HepG2 (cell line): ENCODE measurements around the gene HIPK2. TPM values are rescaled to one million over a fixed set of nuclear protein-coding genes. Genes with fewer than 3 reads are reported as not detected.

Experiments
- ATAC-seq: fragments of 200-7000 bp; cut with Tn5 transposase; 3 replicates; pipeline ENCODE4 v1.9.1; 2020; ENCODE audit warnings: mild to moderate bottlenecking, moderate library complexity
- BruUV-seq: library from RNA; stranded (reverse); fragments of 400-500 nt; replicated peaks from 2 replicates; lab custom pipeline; 2021; lab: Mats Ljungman, UMichigan
- CTCF ChIA-PET: fragments of 300-600 bp; formaldehyde crosslinking; extraction: SDS; loops from one replicate; lab custom pipeline; 2021; ENCODE audit warnings: low total read pairs, inconsistent platforms, low intra/inter-chr PET ratio; lab: Yijun Ruan, JAX
- POLR2A ChIA-PET: fragments of 350-600 bp; sonication (Branson Sonifier 250); formaldehyde crosslinking; loops from one replicate; lab custom pipeline; 2020; ENCODE audit warnings: antibody characterized with exemption, inconsistent platforms; lab: Yijun Ruan, JAX
- DNase-seq: peaks from one replicate; pipeline ENCODE4 v3.0.0-alpha.2; 2015; ENCODE audit warnings: low spot score
- FAIRE-seq: peaks from 3 replicates; lab custom pipeline; 2011; peaks lifted over from hg19 to GRCh38; lab: Jason Lieb, UNC
- H2AFZ ChIP-seq: one replicate; pipeline ENCODE4 v1.6.1; 2011; ENCODE audit warnings: low read length, inconsistent platforms
- H3K27ac ChIP-seq: fragments of 300-600 bp; 3 replicates; pipeline ENCODE4 v1.8.0; 2011; ENCODE audit warnings: mixed run types, mild to moderate bottlenecking, mixed read lengths, low read length, inconsistent platforms; ENCODE audit not compliant: insufficient read depth; ENCODE audit errors: extremely low read length
- H3K27me3 ChIP-seq, 2 experiments: fragments of 200-600 bp in 1 of 2; 2 replicates in 1 of 2; 3 replicates in 1 of 2; pipeline versions ENCODE4 v1.6.0 to v1.8.0; 2011; ENCODE audit warnings: low read length in 2 of 2, mild to moderate bottlenecking in 2 of 2, moderate library complexity in 2 of 2, inconsistent platforms in 1 of 2; ENCODE audit not compliant: insufficient read depth in 2 of 2, control insufficient read depth in 1 of 2
- H3K36me3 ChIP-seq, 2 experiments: fragments of 200-600 bp in 1 of 2; replicated peaks in 1 of 2; 2 replicates in 1 of 2; 3 replicates in 1 of 2; pipeline versions ENCODE4 v1.5.1 to v1.8.0; 2011; ENCODE audit warnings: low read length in 2 of 2, inconsistent platforms in 1 of 2; ENCODE audit not compliant: insufficient read depth in 2 of 2, control insufficient read depth in 1 of 2
- H3K4me1 ChIP-seq: 2 replicates; pipeline ENCODE4 v1.5.1; 2012; ENCODE audit warnings: low read length, inconsistent platforms; ENCODE audit not compliant: insufficient read depth
- H3K4me2 ChIP-seq: 2 replicates; pipeline ENCODE4 v1.6.0; 2011; ENCODE audit warnings: low read depth, low read length, inconsistent platforms
- H3K4me3 ChIP-seq, 3 experiments: fragments of 200-600 bp in 1 of 3; sonication (generic), shearing (Covaris generic) in 1 of 3; replicated peaks in 1 of 3; 2 replicates each; pipeline ENCODE4 v1.5.1; 2011 to 2016; ENCODE audit warnings: low read length in 3 of 3, inconsistent platforms in 2 of 3, low read depth in 2 of 3, mild to moderate bottlenecking in 2 of 3, control low read depth in 1 of 3, mixed read lengths in 1 of 3; ENCODE audit not compliant: insufficient read depth in 1 of 3
- H3K79me2 ChIP-seq: one replicate; pipeline ENCODE4 v1.6.1; 2011; ENCODE audit warnings: low read length, inconsistent platforms; ENCODE audit not compliant: insufficient read depth
- H3K9ac ChIP-seq: 2 replicates; pipeline ENCODE4 v1.6.0; 2011; ENCODE audit warnings: mild to moderate bottlenecking, low read depth, low read length, inconsistent platforms; ENCODE audit not compliant: insufficient read depth
- H3K9me3 ChIP-seq: 2 replicates; pipeline ENCODE4 v1.5.1; 2012; ENCODE audit warnings: mild to moderate bottlenecking, low read length
- H4K20me1 ChIP-seq: 2 replicates; pipeline ENCODE4 v1.6.0; 2011; ENCODE audit warnings: inconsistent platforms, mild to moderate bottlenecking, low read length, moderate library complexity; ENCODE audit not compliant: insufficient read depth
- AFF4 ChIP-seq: sonication (generic); formaldehyde crosslinking; IDR thresholded peaks from 2 replicates; pipeline ENCODE4 v1.4.0; 2020; ENCODE audit warnings: missing genetic modification reagents
- AGO1 ChIP-seq: fragments of 200-400 bp; formaldehyde crosslinking; IDR thresholded peaks from 2 replicates; pipeline ENCODE4 v1.6.1; 2017; ENCODE audit warnings: mild to moderate bottlenecking, low read depth, low read length, moderate library complexity; ENCODE audit not compliant: poor library complexity, severe bottlenecking
- AGO2 ChIP-seq: fragments of 200-400 bp; formaldehyde crosslinking; optimal IDR thresholded peaks from 2 replicates; pipeline ENCODE3; 2017; ENCODE audit warnings: mild to moderate bottlenecking, low read depth, low read length, moderate library complexity
- NR2F2 ChIP-seq: IDR thresholded peaks from 2 replicates; pipeline ENCODE4 v1.6.1; 2012; ENCODE audit warnings: low read depth, inconsistent platforms, borderline replicate concordance
- ZNF232 ChIP-seq: sonication (generic); formaldehyde crosslinking; IDR thresholded peaks from 2 replicates; pipeline ENCODE4 v1.4.0; 2020; ENCODE audit warnings: missing genetic modification reagents, borderline replicate concordance
- ZNF672 ChIP-seq: sonication (generic); formaldehyde crosslinking; IDR thresholded peaks from 2 replicates; pipeline ENCODE4 v1.8.1; 2022; ENCODE audit warnings: missing genetic modification reagents
- ZNF749 ChIP-seq: sonication (generic); formaldehyde crosslinking; IDR thresholded peaks from 2 replicates; pipeline ENCODE4 v1.8.0; 2022; ENCODE audit warnings: mild to moderate bottlenecking, missing genetic modification reagents, moderate library complexity, borderline replicate concordance
- WGBS: methylation state at CpG from one replicate; pipeline ENCODE4 v1.1.6; 2017; ENCODE audit warnings: low lambda C conversion rate; 5-methylcytosine and 5-hydroxymethylcytosine counted together
- in situ Hi-C: cut with HindIII; loops from 2 replicates; pipeline ENCODE4 v1.10.0; 2017; ENCODE audit warnings: low pct_unique_long_range_greater_than_20kb; ENCODE audit not compliant: extremely low pct_ligation_motif_present
- intact Hi-C: fragments of 100-400 bp; cut with micrococcal nuclease; formaldehyde crosslinking; loops from one replicate; pipeline ENCODE4 v1.10.0; 2022; ENCODE audit not compliant: unreplicated experiment
- polyA plus RNA-seq, 8 experiments: library from polyadenylated mRNA; depleted of rRNA in 3 of 8; stranded (reverse) in 7 of 8; unstranded in 1 of 8; fragments of >200 nt; fragmentation: Illumina TruSeq in 4 of 8; extraction: Trizol in 4 of 8; gene quantifications; 2 replicates each; pipeline versions ENCODE4 v1.2.1 to v1.2.3, GENCODE V29; 2011 to 2016; ENCODE audit warnings: low read depth in 4 of 8, missing spikeins in 1 of 8, mixed read lengths in 1 of 8; ENCODE audit not compliant: insufficient read depth in 1 of 8
- total RNA-seq, 5 experiments: library from RNA; depleted of rRNA; stranded (reverse); fragments of >200 nt; fragmentation: Illumina TruSeq; extraction: Trizol; gene quantifications; 2 replicates each; pipeline ENCODE4 v1.2.3, GENCODE V29; 2016; ENCODE audit warnings: low read depth in 1 of 5

HIPK2 gene
- total and polyA plus RNA-seq, 2 of the 13 experiments (the other 11 are each of a cell fraction or from before 2014, with no cell fraction given) = 14.4 to 20.2 TPM

- TF ChIP-seq AFF4 (CRISPR knock-in tag) (no peak), ZNF749 (no peak), NR2F2 (no peak), AGO1 (no peak)
Measured at GRCh38 chr7:139715194-139715815, 62.5 kb downstream of the HIPK2 start (continued).

- ATAC-seq (no peak), FAIRE-seq (no peak)
- POLR2A ChIA-PET = no interaction called here
Measured at GRCh38 chr7:139714163-139714901, 63.5 kb downstream of the HIPK2 start.

More at GRCh38 chr7:139714163-139714901, 63.5 kb downstream of the HIPK2 start:
- 0 out of 2 replicates have a peak, but pooled peaks cover 3% of the 10 kb centered on the region for H4K20me1 ChIP-seq
- WGBS = 97% methylated on average over 18 of the region's 23 CpGs
- CTCF ChIA-PET = no interaction called here
- H3K27ac ChIP-seq = no peak overlapping the region
- H3K4me3 ChIP-seq = no peak overlapping the region
- in situ Hi-C loops (no loop called here), intact Hi-C loops (no loop called here)
- H3K27me3 ChIP-seq = no peaks in the 10 kb centered on the region
- peaks cover 31 to 74% of the 10 kb centered on the region in 2 experiments for H3K36me3 ChIP-seq
- TF ChIP-seq AGO2 (peak; percentile 55), ZNF672 (CRISPR knock-in tag) (no peak), ZNF232 (CRISPR knock-in tag) (no peak)
- BruUV-seq = no TSS peak
- no peak overlapping the region for H3K4me2 ChIP-seq
- peaks cover 33% of the 10 kb centered on the region for H3K4me1 ChIP-seq
- no peak overlapping the region for H2AFZ ChIP-seq
- no peaks in the 10 kb centered on the region for H3K9me3 ChIP-seq
- no peak for DNase-seq
- H3K79me2 ChIP-seq = peaks cover 26% of the 10 kb centered on the region
- no peak overlapping the region for H3K9ac ChIP-seq
